DND-41 (cell line): Measurements from ENCODE around the gene RMND1.

Source experiments
- ATAC-seq: fragments of 200-7000 bp; cut with Tn5 transposase; 3 replicates; pipeline ENCODE4 v1.9.1; 2021; ENCODE audit warnings: low read depth; ENCODE audit not compliant: insufficient read depth
- DNase-seq: peaks from one replicate; pipeline ENCODE4 v3.0.0-alpha.2; 2020
- H2AFZ ChIP-seq: 2 replicates; pipeline ENCODE4 v1.6.0; 2012; ENCODE audit warnings: low read depth, low read length
- H3K27ac ChIP-seq: 2 replicates; pipeline ENCODE4 v1.5.1; 2012; ENCODE audit warnings: low read length, inconsistent platforms
- H3K27me3 ChIP-seq: fragments of 200-600 bp; sonication (generic); 2 replicates; pipeline ENCODE4 v1.6.0; 2012; ENCODE audit warnings: low read length, mild to moderate bottlenecking, inconsistent platforms; ENCODE audit not compliant: insufficient read depth, poor library complexity
- H3K36me3 ChIP-seq: 2 replicates; pipeline ENCODE4 v1.5.1; 2012; ENCODE audit warnings: low read length, inconsistent platforms; ENCODE audit not compliant: insufficient read depth
- H3K4me1 ChIP-seq: 2 replicates; pipeline ENCODE4 v1.5.1; 2012; ENCODE audit warnings: mild to moderate bottlenecking, low read length; ENCODE audit not compliant: insufficient read depth
- H3K4me2 ChIP-seq: 2 replicates; pipeline ENCODE4 v1.6.0; 2012; ENCODE audit warnings: mild to moderate bottlenecking, moderate library complexity, low read length, inconsistent platforms; ENCODE audit not compliant: insufficient read depth
- H3K4me3 ChIP-seq, 2 experiments: fragments of 200-600 bp in 1 of 2; shearing (Covaris generic) in 1 of 2; 2 replicates each; pipeline ENCODE4 v1.5.1; 2012 to 2016; ENCODE audit warnings: inconsistent platforms in 2 of 2, low read length in 2 of 2, mild to moderate bottlenecking in 2 of 2, low read depth in 1 of 2, moderate library complexity in 1 of 2
- H3K79me2 ChIP-seq: 2 replicates; pipeline ENCODE4 v1.6.0; 2012; ENCODE audit warnings: low read length, inconsistent platforms; ENCODE audit not compliant: insufficient read depth
- H3K9ac ChIP-seq: 2 replicates; pipeline ENCODE4 v1.6.0; 2012; ENCODE audit warnings: low read depth, mild to moderate bottlenecking, inconsistent platforms, low read length, moderate library complexity
- H3K9me3 ChIP-seq: 2 replicates; pipeline ENCODE4 v1.5.1; 2012; ENCODE audit warnings: low read length, moderate library complexity, mild to moderate bottlenecking, inconsistent platforms; ENCODE audit not compliant: insufficient read depth, severe bottlenecking
- H4K20me1 ChIP-seq: 2 replicates; pipeline ENCODE4 v1.6.0; 2012; ENCODE audit warnings: low read length; ENCODE audit not compliant: insufficient read depth
- CTCF ChIP-seq: IDR thresholded peaks from 2 replicates; pipeline ENCODE4 v1.5.1; 2012; ENCODE audit warnings: borderline replicate concordance, low read length, moderate library complexity, mild to moderate bottlenecking; ENCODE audit not compliant: poor library complexity, severe bottlenecking; ENCODE audit errors: extremely low read depth
- EZH2 ChIP-seq: IDR thresholded peaks from 3 replicates; pipeline ENCODE4 v1.6.1; 2012; ENCODE audit warnings: borderline replicate concordance, low read depth, mild to moderate bottlenecking, moderate library complexity, low read length, inconsistent platforms; ENCODE audit not compliant: severe bottlenecking

RMND1 gene

GRCh38 chr6:151442371-151442770 lies 9.6 kb downstream of the RMND1 start:
- no peaks in the 10 kb centered on the region for H3K4me1 ChIP-seq
- no peaks in the 10 kb centered on the region for H3K9me3 ChIP-seq
- no peak for TF ChIP-seq CTCF
- TF ChIP-seq EZH2: no peak
- H3K79me2 ChIP-seq: peaks cover 92% of the 10 kb centered on the region
- H2AFZ ChIP-seq: no peak overlapping the region
- no peaks in the 10 kb centered on the region for H3K27me3 ChIP-seq
- H3K36me3 ChIP-seq: peaks cover 34% of the 10 kb centered on the region; the same call in 1 of the 2 replicates
- H3K9ac ChIP-seq: no peak overlapping the region
- ATAC-seq (no peak), DNase-seq (no peak)
- H3K27ac ChIP-seq: no peak overlapping the region
- no peak overlapping the region for H3K4me3 ChIP-seq
- peaks cover 12% of the 10 kb centered on the region; the same call in 1 of the 2 replicates for H4K20me1 ChIP-seq
- H3K4me2 ChIP-seq: no peak overlapping the region

- H3K4me3 ChIP-seq: no peak overlapping the region
- no peak for DNase-seq
- H3K27me3 ChIP-seq: no peaks in the 10 kb centered on the region
- H3K4me1 ChIP-seq: no peaks in the 10 kb centered on the region
- no peak for TF ChIP-seq EZH2
- no peak for TF ChIP-seq CTCF
- no peak overlapping the region for H3K4me2 ChIP-seq
- H3K9ac ChIP-seq: no peak overlapping the region
- no peak overlapping the region for H3K27ac ChIP-seq
- H2AFZ ChIP-seq: no peak overlapping the region
- no peaks in the 10 kb centered on the region for H3K9me3 ChIP-seq
- H3K79me2 ChIP-seq: peaks cover 89% of the 10 kb centered on the region
- no peak for ATAC-seq
- peaks cover 36% of the 10 kb centered on the region; the same call in 1 of the 2 replicates for H3K36me3 ChIP-seq
- H4K20me1 ChIP-seq: peaks cover 17% of the 10 kb centered on the region; the same call in 1 of the 2 replicates
Measured at GRCh38 chr6:151441390-151442166, 10.3 kb downstream of the RMND1 start.

GRCh38 chr6:151440930-151441329 lies 11.0 kb downstream of the RMND1 start:
- H3K9ac ChIP-seq: no peak overlapping the region
- no peak for ATAC-seq
- H4K20me1 ChIP-seq: peaks cover 18% of the 10 kb centered on the region; the same call in 1 of the 2 replicates
- H3K79me2 ChIP-seq: peaks cover 86% of the 10 kb centered on the region
- DNase-seq: no peak
- no peak overlapping the region for H3K4me2 ChIP-seq
- H3K36me3 ChIP-seq: peaks cover 37% of the 10 kb centered on the region; the same call in 1 of the 2 replicates
- H3K4me3 ChIP-seq: no peak overlapping the region
- H3K4me1 ChIP-seq: no peaks in the 10 kb centered on the region
- no peak for TF ChIP-seq EZH2
- TF ChIP-seq CTCF: peak; percentile 14
- no peak overlapping the region for H3K27ac ChIP-seq
- no peaks in the 10 kb centered on the region for H3K27me3 ChIP-seq
- H3K9me3 ChIP-seq: no peaks in the 10 kb centered on the region
- no peak overlapping the region for H2AFZ ChIP-seq
